H9 (cell line): ENCODE data around the gene COX6B1. TPM values are rescaled to one million over a fixed set of nuclear protein-coding genes. Genes with fewer than 3 reads are reported as not detected.

Source experiments
- DNase-seq: peaks from one replicate; pipeline ENCODE4 v3.0.0-alpha.2; 2017
- H2AFZ ChIP-seq: one replicate; pipeline ENCODE4 v1.6.1; 2013; ENCODE audit warnings: mild to moderate bottlenecking, low read length, control low read depth, moderate library complexity
- H2AK5ac ChIP-seq: 2 replicates; pipeline ENCODE4 v1.6.1; 2013; ENCODE audit warnings: low read length, control low read depth, mixed read lengths; ENCODE audit not compliant: insufficient read length
- H2BK120ac ChIP-seq: one replicate; pipeline ENCODE4 v1.6.1; 2013; ENCODE audit warnings: low read depth, mild to moderate bottlenecking, low read length, control low read depth, inconsistent platforms; ENCODE audit not compliant: poor library complexity, severe bottlenecking
- H2BK12ac ChIP-seq: 2 replicates; pipeline ENCODE4 v1.6.1; 2013; ENCODE audit warnings: low read length, control low read depth, mixed read lengths, low read depth; ENCODE audit not compliant: insufficient read length
- H2BK15ac ChIP-seq: 2 replicates; pipeline ENCODE4 v1.6.1; 2013; ENCODE audit warnings: low read depth, low read length, control low read depth
- H2BK20ac ChIP-seq: one replicate; pipeline ENCODE4 v1.6.1; 2013; ENCODE audit warnings: low read depth, mild to moderate bottlenecking, low read length, control low read depth, inconsistent platforms; ENCODE audit not compliant: poor library complexity, severe bottlenecking
- H2BK5ac ChIP-seq: 2 replicates; pipeline ENCODE4 v1.6.1; 2013; ENCODE audit warnings: low read length, control low read depth, mixed read lengths; ENCODE audit not compliant: insufficient read length
- H3K14ac ChIP-seq: 2 replicates; pipeline ENCODE4 v1.6.1; 2013; ENCODE audit warnings: low read length, control low read depth; ENCODE audit not compliant: insufficient read depth
- H3K18ac ChIP-seq: 2 replicates; pipeline ENCODE4 v1.6.1; 2013; ENCODE audit warnings: low read depth, mild to moderate bottlenecking, mixed read lengths, low read length, control low read depth; ENCODE audit not compliant: insufficient read length
- H3K23ac ChIP-seq: 2 replicates; pipeline ENCODE4 v1.6.1; 2013; ENCODE audit warnings: low read length, control low read depth, mixed read lengths, low read depth; ENCODE audit not compliant: insufficient read length
- H3K23me2 ChIP-seq: 2 replicates; pipeline ENCODE4 v1.6.1; 2013; ENCODE audit warnings: low read depth, mild to moderate bottlenecking, mixed read lengths, low read length, control low read depth; ENCODE audit not compliant: insufficient read length, poor library complexity, severe bottlenecking
- H3K27ac ChIP-seq: 2 replicates; pipeline ENCODE4 v1.5.1; 2013; ENCODE audit warnings: low read length, control low read depth, mixed read lengths, low read depth; ENCODE audit not compliant: insufficient read length
- H3K27me3 ChIP-seq: 2 replicates; pipeline ENCODE4 v1.6.1; 2013; ENCODE audit warnings: low read length, control low read depth, inconsistent platforms; ENCODE audit not compliant: insufficient read depth
- H3K4ac ChIP-seq: 2 replicates; pipeline ENCODE4 v1.6.1; 2013; ENCODE audit warnings: low read depth, mild to moderate bottlenecking, control low read depth, inconsistent platforms, low read length, moderate library complexity
- H3K4me1 ChIP-seq: 2 replicates; pipeline ENCODE4 v1.6.1; 2013; ENCODE audit warnings: low read length, control low read depth, inconsistent platforms; ENCODE audit not compliant: insufficient read depth
- H3K4me2 ChIP-seq: 2 replicates; pipeline ENCODE4 v1.6.1; 2013; ENCODE audit warnings: low read length, control low read depth, mixed read lengths; ENCODE audit not compliant: insufficient read length, insufficient read depth
- H3K56ac ChIP-seq: 2 replicates; pipeline ENCODE4 v1.6.1; 2013; ENCODE audit warnings: low read depth, mild to moderate bottlenecking, mixed read lengths, low read length, control low read depth; ENCODE audit not compliant: insufficient read length
- H3K79me1 ChIP-seq: 2 replicates; pipeline ENCODE4 v1.6.1; 2013; ENCODE audit warnings: low read depth, mild to moderate bottlenecking, moderate library complexity, low read length, control low read depth, inconsistent platforms; ENCODE audit not compliant: insufficient read depth, poor library complexity, severe bottlenecking
- H3K79me2 ChIP-seq: 2 replicates; pipeline ENCODE4 v1.6.1; 2013; ENCODE audit warnings: low read length, control low read depth, inconsistent platforms; ENCODE audit not compliant: insufficient read depth
- H3K9ac ChIP-seq: 2 replicates; pipeline ENCODE4 v1.6.1; 2013; ENCODE audit warnings: low read length, control low read depth, mixed read lengths; ENCODE audit not compliant: insufficient read length; ENCODE audit errors: extremely low read depth
- H3K9me3 ChIP-seq: one replicate; pipeline ENCODE4 v1.6.1; 2013; ENCODE audit warnings: low read depth, low read length, inconsistent platforms; ENCODE audit not compliant: control insufficient read depth
- H3T11ph ChIP-seq: one replicate; pipeline ENCODE4 v1.6.1; 2013; ENCODE audit warnings: mild to moderate bottlenecking, low read length, control low read depth, inconsistent platforms
- H4K20me1 ChIP-seq: one replicate; pipeline ENCODE4 v1.6.1; 2013; ENCODE audit not compliant: control insufficient read depth, insufficient read length, insufficient read depth
- H4K5ac ChIP-seq: 2 replicates; pipeline ENCODE4 v1.6.1; 2013; ENCODE audit warnings: low read depth, mild to moderate bottlenecking, mixed read lengths, low read length, control low read depth; ENCODE audit not compliant: insufficient read length
- H4K8ac ChIP-seq: replicated peaks from 2 replicates; pipeline ENCODE4 v1.6.1; 2013; ENCODE audit warnings: low read length, control low read depth, mixed read lengths, low read depth; ENCODE audit not compliant: insufficient read length
- H4K91ac ChIP-seq: 2 replicates; pipeline ENCODE4 v1.6.1; 2013; ENCODE audit warnings: low read depth, mild to moderate bottlenecking, moderate library complexity, mixed read lengths, low read length, control low read depth; ENCODE audit not compliant: insufficient read length
- H3K27ac Mint-ChIP-seq, 3 experiments: 2 replicates in 2 of 3; 3 replicates in 1 of 3; pipeline ENCODE4 v1.8.0; 2020 to 2021; ENCODE audit warnings: mixed read lengths in 3 of 3, mild to moderate bottlenecking in 1 of 3, moderate library complexity in 1 of 3
- H3K27me3 Mint-ChIP-seq: 2 replicates; pipeline ENCODE4 v1.8.0; 2021; ENCODE audit warnings: low read depth, mild to moderate bottlenecking, moderate library complexity, mixed read lengths
- H3K36me3 Mint-ChIP-seq, 3 experiments: 2 replicates in 2 of 3; 3 replicates in 1 of 3; pipeline ENCODE4 v1.8.0; 2020 to 2021; ENCODE audit warnings: low read depth in 3 of 3, mixed read lengths in 3 of 3; ENCODE audit not compliant: insufficient read depth in 1 of 3
- H3K4me1 Mint-ChIP-seq, 2 experiments: 2 replicates each; pipeline ENCODE4 v1.8.0; 2020; ENCODE audit warnings: mixed read lengths in 2 of 2
- H3K4me3 Mint-ChIP-seq, 2 experiments: 2 replicates in 1 of 2; 3 replicates in 1 of 2; pipeline ENCODE4 v1.8.0; 2020 to 2021; ENCODE audit warnings: mild to moderate bottlenecking in 2 of 2, mixed read lengths in 2 of 2, moderate library complexity in 1 of 2
- H3K9me3 Mint-ChIP-seq, 2 experiments: 2 replicates in 1 of 2; 3 replicates in 1 of 2; pipeline ENCODE4 v1.8.0; 2020; ENCODE audit warnings: mild to moderate bottlenecking in 2 of 2, mixed read lengths in 2 of 2, moderate library complexity in 1 of 2
- WGBS: extraction: QIAGEN DNeasy Blood & Tissue Kit; methylation state at CpG from one replicate; pipeline ENCODE4 v1.1.7; 2013; ENCODE audit warnings: missing lambda C conversion rate, low lambda C conversion rate, mixed read lengths; ENCODE audit not compliant: insufficient read length; ENCODE audit errors: extremely low coverage; 5-methylcytosine and 5-hydroxymethylcytosine counted together
- total RNA-seq: library from RNA; stranded (reverse); gene quantifications from 2 replicates; pipeline ENCODE4 v1.2.1, GENCODE V29; 2021
- TF ChIP-seq, protein P1 (sequence below): fragments of 200-600 bp; sonication (generic); conservative IDR thresholded peaks from 3 replicates; pipeline ENCODE4 v1.8.0; 2021; ENCODE audit warnings: antibody characterized with exemption, mild to moderate bottlenecking

COX6B1 gene
- total RNA-seq, 1 experiment from 2014 or later: 432 TPM

DNA sequence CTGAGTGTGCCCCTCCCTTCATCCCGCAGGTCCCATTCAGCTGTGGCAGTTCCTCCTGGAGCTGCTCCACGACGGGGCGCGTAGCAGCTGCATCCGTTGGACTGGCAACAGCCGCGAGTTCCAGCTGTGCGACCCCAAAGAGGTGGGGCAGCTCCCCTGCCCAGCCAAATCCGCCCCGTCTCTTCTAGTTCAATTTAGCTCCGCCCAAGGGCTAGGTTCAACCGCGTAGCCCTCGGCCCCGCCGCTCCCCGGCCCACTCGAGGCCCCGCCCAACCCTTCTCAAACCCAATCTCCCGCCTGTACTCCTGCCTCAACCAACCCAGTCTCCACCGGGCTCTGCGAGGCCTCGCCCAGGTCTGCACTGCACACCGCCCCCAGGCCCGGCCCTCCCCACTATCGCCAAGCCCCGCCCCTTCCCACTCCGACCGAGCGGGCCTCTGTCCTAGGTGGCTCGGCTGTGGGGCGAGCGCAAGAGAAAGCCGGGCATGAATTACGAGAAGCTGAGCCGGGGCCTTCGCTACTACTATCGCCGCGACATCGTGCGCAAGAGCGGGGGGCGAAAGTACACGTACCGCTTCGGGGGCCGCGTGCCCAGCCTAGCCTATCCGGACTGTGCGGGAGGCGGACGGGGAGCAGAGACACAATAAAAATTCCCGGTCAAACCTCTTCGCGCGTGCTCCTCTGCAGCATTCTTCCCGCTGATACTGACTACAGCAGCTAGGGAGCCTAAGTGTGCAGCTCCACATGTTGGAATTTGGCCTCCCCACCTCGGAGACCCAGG is 3.7 kb upstream of the COX6B1 start:
- no peak overlapping the region for H3T11ph ChIP-seq
- peaks cover 4% of the 10 kb centered on the region; the same call in 1 of the 2 replicates for H3K79me2 ChIP-seq
- Mint-ChIP-seq H3K36me3 (peaks cover 0 to 2% (median 0%) of the 10 kb centered on the region in 3 experiments; a peak in 2 of 7 replicates), H3K27me3 (peaks cover 24% of the 10 kb centered on the region), H3K9me3 (no peaks in the 10 kb centered on the region; a peak in 2 of 5 replicates), H3K4me1 (peaks cover 33 to 42% of the 10 kb centered on the region in 2 experiments), H3K4me3 (peak overlapping the region; percentile 66 to 91), H3K27ac (peak overlapping the region in 2 of 3 experiments; percentile 79 to 89; a peak in 4 of 7 replicates)
- no peak overlapping the region for H4K8ac ChIP-seq
- no peaks in the 10 kb centered on the region for H4K20me1 ChIP-seq
- no peak overlapping the region for H4K91ac ChIP-seq
- H4K5ac ChIP-seq: no peak overlapping the region
- no peak overlapping the region for H2BK20ac ChIP-seq
- peak overlapping the region; percentile 82 for H3K4me2 ChIP-seq
- TF ChIP-seq, protein P1, sequence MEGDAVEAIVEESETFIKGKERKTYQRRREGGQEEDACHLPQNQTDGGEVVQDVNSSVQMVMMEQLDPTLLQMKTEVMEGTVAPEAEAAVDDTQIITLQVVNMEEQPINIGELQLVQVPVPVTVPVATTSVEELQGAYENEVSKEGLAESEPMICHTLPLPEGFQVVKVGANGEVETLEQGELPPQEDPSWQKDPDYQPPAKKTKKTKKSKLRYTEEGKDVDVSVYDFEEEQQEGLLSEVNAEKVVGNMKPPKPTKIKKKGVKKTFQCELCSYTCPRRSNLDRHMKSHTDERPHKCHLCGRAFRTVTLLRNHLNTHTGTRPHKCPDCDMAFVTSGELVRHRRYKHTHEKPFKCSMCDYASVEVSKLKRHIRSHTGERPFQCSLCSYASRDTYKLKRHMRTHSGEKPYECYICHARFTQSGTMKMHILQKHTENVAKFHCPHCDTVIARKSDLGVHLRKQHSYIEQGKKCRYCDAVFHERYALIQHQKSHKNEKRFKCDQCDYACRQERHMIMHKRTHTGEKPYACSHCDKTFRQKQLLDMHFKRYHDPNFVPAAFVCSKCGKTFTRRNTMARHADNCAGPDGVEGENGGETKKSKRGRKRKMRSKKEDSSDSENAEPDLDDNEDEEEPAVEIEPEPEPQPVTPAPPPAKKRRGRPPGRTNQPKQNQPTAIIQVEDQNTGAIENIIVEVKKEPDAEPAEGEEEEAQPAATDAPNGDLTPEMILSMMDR: no peak
- peak; percentile 99 for DNase-seq
- no peak overlapping the region for H2AFZ ChIP-seq
- H3K56ac ChIP-seq: no peak overlapping the region
- H3K23me2 ChIP-seq: peaks cover 22% of the 10 kb centered on the region
- H3K9me3 ChIP-seq: no peaks in the 10 kb centered on the region
- H3K79me1 ChIP-seq: no peaks in the 10 kb centered on the region
- H3K18ac ChIP-seq: no peak overlapping the region
- no peak overlapping the region for H2AK5ac ChIP-seq
- H3K4me1 ChIP-seq: peaks cover 7% of the 10 kb centered on the region; the same call in 1 of the 2 replicates
- H3K27ac ChIP-seq: no peak overlapping the region
- no CpG with 5 or more reads among the region's 60 CpGs for WGBS
- no peaks in the 10 kb centered on the region; the same call in 1 of the 2 replicates for H3K27me3 ChIP-seq
- no peak overlapping the region for H2BK15ac ChIP-seq
- H3K14ac ChIP-seq: no peak overlapping the region
- H2BK12ac ChIP-seq: no peak overlapping the region
- no peak overlapping the region for H3K4ac ChIP-seq
- no peak overlapping the region for H3K23ac ChIP-seq
- H3K9ac ChIP-seq: no peak overlapping the region
- no peak overlapping the region for H2BK5ac ChIP-seq
- no peak overlapping the region for H2BK120ac ChIP-seq
